Ishikawa (cell line): ENCODE data around the gene RASAL2.

ENCODE experiments used
- CEBPB ChIP-seq: IDR thresholded peaks from 2 replicates; pipeline ENCODE4 v1.6.1; 2012
- EGR1 ChIP-seq: IDR thresholded peaks from 2 replicates; pipeline ENCODE4 v1.6.1; 2012
- EP300 ChIP-seq: IDR thresholded peaks from 2 replicates; pipeline ENCODE4 v1.6.1; 2012; ENCODE audit warnings: borderline replicate concordance
- RAD21 ChIP-seq: IDR thresholded peaks from 2 replicates; pipeline ENCODE4 v1.6.1; 2012; ENCODE audit warnings: low read depth
- TF ChIP-seq, protein P1 (sequence below): IDR thresholded peaks from 2 replicates; pipeline ENCODE4 v1.6.1; 2012; ENCODE audit warnings: low read depth, mild to moderate bottlenecking
- TF ChIP-seq, protein P2 (sequence below): IDR thresholded peaks from 2 replicates; pipeline ENCODE4 v1.6.1; 2012

DNA sequence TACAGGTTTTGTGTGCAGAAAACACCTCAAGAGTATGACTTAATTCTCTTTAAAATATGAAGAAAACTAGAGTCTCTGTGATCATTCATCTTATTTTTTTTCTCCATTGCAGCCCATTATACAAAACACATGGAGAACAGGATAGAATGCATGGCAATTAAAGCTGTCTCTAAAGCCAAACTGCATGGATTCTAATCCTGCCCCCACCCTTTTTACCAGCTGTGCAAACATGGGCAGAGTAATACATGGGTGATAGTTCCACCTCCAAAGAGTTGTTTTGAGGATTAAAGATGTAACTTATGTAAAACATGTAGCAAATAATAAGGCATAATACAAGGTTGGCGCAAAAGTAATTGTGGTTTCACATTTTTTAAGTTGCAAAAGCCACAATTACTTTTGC lies 288.5 kb downstream of the RASAL2 start:
- no peak for TF ChIP-seq EP300
- no peak for TF ChIP-seq CEBPB
- TF ChIP-seq, protein P1, sequence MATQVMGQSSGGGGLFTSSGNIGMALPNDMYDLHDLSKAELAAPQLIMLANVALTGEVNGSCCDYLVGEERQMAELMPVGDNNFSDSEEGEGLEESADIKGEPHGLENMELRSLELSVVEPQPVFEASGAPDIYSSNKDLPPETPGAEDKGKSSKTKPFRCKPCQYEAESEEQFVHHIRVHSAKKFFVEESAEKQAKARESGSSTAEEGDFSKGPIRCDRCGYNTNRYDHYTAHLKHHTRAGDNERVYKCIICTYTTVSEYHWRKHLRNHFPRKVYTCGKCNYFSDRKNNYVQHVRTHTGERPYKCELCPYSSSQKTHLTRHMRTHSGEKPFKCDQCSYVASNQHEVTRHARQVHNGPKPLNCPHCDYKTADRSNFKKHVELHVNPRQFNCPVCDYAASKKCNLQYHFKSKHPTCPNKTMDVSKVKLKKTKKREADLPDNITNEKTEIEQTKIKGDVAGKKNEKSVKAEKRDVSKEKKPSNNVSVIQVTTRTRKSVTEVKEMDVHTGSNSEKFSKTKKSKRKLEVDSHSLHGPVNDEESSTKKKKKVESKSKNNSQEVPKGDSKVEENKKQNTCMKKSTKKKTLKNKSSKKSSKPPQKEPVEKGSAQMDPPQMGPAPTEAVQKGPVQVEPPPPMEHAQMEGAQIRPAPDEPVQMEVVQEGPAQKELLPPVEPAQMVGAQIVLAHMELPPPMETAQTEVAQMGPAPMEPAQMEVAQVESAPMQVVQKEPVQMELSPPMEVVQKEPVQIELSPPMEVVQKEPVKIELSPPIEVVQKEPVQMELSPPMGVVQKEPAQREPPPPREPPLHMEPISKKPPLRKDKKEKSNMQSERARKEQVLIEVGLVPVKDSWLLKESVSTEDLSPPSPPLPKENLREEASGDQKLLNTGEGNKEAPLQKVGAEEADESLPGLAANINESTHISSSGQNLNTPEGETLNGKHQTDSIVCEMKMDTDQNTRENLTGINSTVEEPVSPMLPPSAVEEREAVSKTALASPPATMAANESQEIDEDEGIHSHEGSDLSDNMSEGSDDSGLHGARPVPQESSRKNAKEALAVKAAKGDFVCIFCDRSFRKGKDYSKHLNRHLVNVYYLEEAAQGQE: no peak
- TF ChIP-seq RAD21: no peak
- TF ChIP-seq EGR1: no peak
- TF ChIP-seq, protein P2, sequence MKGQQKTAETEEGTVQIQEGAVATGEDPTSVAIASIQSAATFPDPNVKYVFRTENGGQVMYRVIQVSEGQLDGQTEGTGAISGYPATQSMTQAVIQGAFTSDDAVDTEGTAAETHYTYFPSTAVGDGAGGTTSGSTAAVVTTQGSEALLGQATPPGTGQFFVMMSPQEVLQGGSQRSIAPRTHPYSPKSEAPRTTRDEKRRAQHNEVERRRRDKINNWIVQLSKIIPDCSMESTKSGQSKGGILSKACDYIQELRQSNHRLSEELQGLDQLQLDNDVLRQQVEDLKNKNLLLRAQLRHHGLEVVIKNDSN: no peak
